Astrocyte of the cerebellum (primary cell): ENCODE data around the gene TWSG1.

Source experiments
- DNase-seq: peaks from one replicate; pipeline ENCODE4 v3.0.0-alpha.2; 2011; ENCODE audit warnings: low read depth
- H3K4me3 ChIP-seq: 2 replicates; pipeline ENCODE4 v1.5.1; 2011; ENCODE audit warnings: mild to moderate bottlenecking, low read depth, low read length, moderate library complexity
- in situ Hi-C: cut with HindIII; loops from 2 replicates; pipeline ENCODE4 v1.10.0; 2017; ENCODE audit warnings: low sequenced_read_pairs
- TF ChIP-seq, protein P1 (sequence below): IDR thresholded peaks from 2 replicates; pipeline ENCODE4 v1.5.1; 2012; ENCODE audit warnings: low read length, low read depth, moderate library complexity, mild to moderate bottlenecking; ENCODE audit errors: missing control alignments

TWSG1 gene

DNA sequence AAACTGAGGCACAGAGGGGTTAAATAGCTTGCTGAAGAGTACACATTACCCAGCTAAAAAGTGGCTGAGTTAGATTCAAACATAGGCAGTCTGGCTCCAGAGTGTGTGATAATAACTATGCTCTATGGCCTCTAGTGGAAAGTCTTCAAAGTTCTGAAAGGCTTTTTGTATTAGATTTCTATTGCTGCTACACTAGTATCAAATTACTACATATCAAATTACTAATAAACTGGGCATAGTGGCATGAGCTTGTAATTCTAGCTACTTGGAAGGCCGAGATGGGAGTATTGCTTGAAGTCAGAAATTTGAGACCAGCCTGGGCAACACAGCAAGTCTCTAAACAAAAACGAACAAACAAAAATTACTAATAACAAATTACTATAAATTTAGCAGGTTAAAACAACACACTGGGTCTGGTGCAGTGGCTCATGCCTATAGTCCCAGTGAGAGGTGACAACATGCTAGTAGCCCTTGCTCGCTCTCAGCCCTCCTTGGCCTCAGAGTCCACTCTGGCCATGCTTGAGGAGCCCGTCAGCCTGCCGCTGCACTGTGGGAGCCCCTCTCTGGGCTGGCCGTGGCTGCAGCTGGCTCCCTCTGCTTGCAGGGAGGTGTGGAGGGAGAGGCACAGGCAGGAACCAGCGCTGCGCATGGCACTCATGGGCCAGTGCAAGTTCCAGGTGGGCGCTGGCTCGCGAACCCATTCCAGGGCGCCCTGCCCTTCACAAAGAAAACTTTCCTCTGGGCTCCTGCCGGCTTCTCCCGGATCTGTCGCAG is 38.2 kb upstream of the TWSG1 start:
- TF ChIP-seq, protein P1, sequence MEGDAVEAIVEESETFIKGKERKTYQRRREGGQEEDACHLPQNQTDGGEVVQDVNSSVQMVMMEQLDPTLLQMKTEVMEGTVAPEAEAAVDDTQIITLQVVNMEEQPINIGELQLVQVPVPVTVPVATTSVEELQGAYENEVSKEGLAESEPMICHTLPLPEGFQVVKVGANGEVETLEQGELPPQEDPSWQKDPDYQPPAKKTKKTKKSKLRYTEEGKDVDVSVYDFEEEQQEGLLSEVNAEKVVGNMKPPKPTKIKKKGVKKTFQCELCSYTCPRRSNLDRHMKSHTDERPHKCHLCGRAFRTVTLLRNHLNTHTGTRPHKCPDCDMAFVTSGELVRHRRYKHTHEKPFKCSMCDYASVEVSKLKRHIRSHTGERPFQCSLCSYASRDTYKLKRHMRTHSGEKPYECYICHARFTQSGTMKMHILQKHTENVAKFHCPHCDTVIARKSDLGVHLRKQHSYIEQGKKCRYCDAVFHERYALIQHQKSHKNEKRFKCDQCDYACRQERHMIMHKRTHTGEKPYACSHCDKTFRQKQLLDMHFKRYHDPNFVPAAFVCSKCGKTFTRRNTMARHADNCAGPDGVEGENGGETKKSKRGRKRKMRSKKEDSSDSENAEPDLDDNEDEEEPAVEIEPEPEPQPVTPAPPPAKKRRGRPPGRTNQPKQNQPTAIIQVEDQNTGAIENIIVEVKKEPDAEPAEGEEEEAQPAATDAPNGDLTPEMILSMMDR = no peak
- in situ Hi-C loops = no loop called here
- DNase-seq = no peak
- H3K4me3 ChIP-seq = no peak overlapping the region

DNA sequence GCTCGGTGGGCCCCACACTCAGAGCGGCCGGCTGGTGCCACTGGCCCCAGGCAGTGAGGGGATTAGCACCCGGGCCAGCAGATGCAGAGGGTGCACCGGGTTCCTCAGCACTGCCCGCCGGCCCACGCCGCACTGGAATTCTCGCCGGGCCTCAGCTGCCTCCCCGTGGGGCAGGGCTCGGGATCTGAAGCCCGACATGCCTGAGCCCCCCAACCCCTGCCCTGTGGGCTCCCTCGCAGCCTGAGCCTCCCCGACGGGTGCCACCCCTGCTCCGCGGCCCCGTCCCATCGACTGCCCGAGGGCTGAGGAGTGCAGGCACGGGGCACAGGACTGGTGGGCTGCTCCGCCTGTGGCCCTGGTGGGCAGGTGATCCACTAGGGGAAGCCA is 37.6 kb upstream of the TWSG1 start:
- TF ChIP-seq, protein P1 = no peak
- no peak for DNase-seq
- H3K4me3 ChIP-seq = no peak overlapping the region
- in situ Hi-C loops = no loop called here

DNA sequence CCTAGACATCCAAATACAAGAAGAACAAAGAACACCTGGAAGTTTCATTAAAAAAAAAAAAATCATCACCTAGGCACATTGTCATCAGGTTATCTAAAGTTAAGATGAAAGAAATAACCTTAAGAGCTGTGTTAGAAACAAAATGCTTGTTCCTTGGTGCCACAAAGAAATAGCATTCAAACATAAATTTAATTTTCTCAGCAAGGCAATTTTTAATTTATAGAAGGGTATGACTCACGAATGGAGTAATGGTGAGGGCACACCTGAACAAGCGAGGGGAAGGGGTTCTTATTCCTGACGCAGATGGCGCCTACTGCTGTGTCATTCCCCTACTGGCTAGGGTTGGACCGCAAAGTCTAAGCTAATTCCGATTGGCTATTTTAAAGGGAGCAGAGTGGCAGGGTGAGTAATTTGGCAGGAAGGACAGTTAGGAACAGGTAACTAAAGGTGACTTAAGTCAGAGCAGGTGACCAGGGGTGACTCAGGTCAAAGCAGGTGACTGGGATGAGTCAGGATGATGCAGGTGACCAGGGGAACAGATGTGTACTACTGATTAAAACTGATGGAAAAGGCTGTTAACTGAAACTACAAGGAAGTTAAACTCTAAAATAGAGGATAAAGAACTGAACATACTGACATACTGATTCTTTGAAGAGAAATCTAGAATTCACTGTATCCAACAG is 30.0 kb upstream of the TWSG1 start:
- no peak overlapping the region for H3K4me3 ChIP-seq
- in situ Hi-C loops = no loop called here
- no peak for DNase-seq
- TF ChIP-seq, protein P1 = no peak

DNA sequence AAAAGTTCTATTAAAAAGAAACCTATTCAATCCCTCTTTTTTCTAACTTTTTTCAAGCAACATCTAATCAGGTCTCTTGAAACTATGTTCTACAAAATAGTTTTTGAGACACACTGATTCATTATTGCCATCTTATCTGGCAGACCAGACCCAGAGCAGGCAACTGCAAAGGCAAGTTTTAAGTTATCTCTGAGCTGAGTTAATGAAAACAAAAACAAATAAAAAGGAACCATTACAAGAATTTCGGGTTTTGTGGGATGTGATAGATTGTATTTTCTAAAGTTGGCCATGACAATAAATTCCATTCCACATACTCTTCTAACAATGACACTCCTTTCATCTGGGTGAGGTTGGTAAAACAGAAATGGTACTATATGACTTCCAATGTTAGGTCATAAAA is 15.2 kb upstream of the TWSG1 start:
- in situ Hi-C loops = no loop called here
- TF ChIP-seq, protein P1 = no peak
- no peak overlapping the region for H3K4me3 ChIP-seq
- DNase-seq = no peak

DNA sequence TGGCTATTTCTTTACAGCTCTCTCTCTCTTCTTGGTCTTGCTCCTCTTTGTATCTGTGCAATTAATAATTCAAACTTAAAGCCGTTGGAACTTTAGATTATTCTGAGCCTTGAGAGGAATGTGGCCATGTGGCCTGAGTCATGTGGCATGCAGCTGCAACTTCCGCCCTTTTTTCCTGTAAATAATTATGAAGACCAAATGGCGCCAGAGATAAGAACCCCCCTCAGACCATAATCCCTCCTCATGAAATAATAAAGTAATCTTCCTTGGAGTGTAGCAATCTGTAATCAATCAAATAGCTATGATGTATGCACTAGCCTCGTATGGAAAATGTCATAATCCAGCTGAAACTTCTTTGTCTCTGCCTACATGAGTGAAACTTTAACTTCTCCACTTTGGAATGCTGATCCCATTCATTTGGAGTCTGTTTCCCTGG is 13.5 kb upstream of the TWSG1 start:
- no peak for DNase-seq
- TF ChIP-seq, protein P1 = no peak
- no peak overlapping the region for H3K4me3 ChIP-seq
- in situ Hi-C loops = no loop called here

DNA sequence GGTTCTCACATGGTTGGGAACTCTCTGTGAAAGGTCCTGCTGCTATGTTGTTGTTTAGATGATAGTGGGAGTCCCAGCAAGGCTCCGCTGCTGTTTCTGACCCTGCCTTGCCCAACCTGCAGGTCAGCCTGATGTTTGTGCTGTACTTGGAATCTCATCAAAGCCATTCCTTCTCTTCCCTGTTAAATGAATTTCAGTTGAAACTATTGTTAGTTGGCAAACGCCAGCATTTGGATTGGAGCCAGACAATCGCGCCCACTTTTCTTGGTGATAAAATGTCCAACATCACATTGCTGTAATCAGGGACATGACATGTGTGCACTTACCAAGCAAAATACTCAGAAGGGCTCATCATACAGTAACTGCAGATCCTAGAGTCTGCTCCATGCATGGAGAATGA is 12.8 kb upstream of the TWSG1 start:
- H3K4me3 ChIP-seq = no peak overlapping the region
- TF ChIP-seq, protein P1 = no peak
- in situ Hi-C loops = no loop called here
- DNase-seq = no peak
